ENCODE measurements around the gene PLCH1.

DNA sequence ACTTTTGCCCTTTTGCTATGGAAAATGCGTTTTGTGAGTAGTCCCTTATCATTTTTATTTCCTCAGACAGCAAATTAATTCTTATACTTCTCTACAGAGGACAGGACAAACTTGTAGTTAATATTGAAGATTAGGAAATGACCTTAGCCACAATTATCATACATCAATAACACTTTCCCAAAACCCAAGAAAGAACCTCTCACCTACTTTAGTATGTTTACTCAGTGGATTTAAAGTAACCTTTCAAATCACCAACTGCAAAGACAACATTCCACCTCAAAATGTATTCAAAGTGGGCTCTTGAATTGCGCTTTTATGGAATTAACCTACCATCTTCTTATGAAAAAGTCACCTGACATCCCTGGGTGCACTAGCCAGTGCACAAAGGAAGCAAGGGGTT is 107.3 kb downstream of the PLCH1 start:
- TF ChIP-seq, protein P1, sequence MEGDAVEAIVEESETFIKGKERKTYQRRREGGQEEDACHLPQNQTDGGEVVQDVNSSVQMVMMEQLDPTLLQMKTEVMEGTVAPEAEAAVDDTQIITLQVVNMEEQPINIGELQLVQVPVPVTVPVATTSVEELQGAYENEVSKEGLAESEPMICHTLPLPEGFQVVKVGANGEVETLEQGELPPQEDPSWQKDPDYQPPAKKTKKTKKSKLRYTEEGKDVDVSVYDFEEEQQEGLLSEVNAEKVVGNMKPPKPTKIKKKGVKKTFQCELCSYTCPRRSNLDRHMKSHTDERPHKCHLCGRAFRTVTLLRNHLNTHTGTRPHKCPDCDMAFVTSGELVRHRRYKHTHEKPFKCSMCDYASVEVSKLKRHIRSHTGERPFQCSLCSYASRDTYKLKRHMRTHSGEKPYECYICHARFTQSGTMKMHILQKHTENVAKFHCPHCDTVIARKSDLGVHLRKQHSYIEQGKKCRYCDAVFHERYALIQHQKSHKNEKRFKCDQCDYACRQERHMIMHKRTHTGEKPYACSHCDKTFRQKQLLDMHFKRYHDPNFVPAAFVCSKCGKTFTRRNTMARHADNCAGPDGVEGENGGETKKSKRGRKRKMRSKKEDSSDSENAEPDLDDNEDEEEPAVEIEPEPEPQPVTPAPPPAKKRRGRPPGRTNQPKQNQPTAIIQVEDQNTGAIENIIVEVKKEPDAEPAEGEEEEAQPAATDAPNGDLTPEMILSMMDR (IDR thresholded peaks at IDR 0.05; ENCODE audit: insufficient read depth, low read length) = no peak
- TF ChIP-seq GABPA (IDR thresholded peaks at IDR 0.05; ENCODE audit: low read depth) = no peak

Measured in HL-60 (cell line).